ENCODE measurements around the gene WNT9A. TPM values are rescaled to one million over a fixed set of nuclear protein-coding genes. Genes with fewer than 3 reads are reported as not detected.

WNT9A gene
- total RNA-seq, 1 donor, result 0.36 TPM

DNA sequence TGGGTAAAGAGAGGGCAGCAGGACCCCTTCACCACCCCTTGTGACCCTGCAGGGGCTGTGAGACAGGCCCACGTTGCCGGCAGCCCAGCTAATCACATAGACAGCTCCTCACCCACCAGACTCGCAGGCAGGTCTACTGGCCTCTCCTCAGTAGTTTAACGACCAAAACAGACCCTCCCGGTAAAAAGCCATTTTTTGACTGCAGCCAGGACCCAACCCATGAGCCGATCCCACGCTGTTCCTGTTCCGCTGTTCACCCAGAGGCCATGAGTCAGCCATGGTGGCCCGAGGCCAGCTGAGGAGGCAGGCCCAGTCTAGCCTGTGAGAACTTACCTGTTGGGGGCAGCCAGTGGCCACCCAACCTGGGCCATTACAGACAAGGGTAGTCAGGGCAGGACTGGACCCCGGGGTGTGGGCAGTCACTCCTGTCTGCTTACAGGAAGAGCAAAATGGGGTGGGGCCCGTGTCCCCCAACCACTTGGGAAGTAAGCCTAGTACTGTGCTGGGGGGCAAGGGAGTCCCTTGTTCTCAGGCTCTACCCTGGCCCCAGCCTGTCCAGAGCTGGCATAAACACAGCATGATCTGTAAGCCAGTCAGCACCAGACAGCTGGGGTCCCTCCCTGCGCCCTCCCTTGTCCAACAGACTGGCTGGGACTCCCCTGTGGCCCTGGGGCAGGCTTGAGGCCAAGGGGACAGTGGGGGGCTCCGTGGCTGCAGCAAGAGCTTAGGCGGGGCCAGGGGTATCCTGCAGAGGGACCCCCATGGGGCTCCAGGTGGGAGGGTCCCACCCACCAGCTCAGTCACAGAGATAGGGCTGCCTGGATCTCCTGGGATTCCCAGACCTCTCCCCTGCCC is 61.9 kb downstream of the WNT9A start:
- Histone ChIP-seq H3K4me1 (ENCODE audit: insufficient read depth, low read length) (no peaks in the 10 kb centered on the region), H3K4me2 (ENCODE audit: insufficient read depth, low read length) (no peak overlapping the region), H4K20me1 (ENCODE audit: insufficient read depth, low read length) (no peaks in the 10 kb centered on the region), H3K36me3 (ENCODE audit: insufficient read depth, low read length) (no peaks in the 10 kb centered on the region), H2AFZ (ENCODE audit: low read length) (peak overlapping the region; percentile 65), H3K27ac (ENCODE audit: low read depth, low read length) (no peak overlapping the region), H3K9me3 (ENCODE audit: low read depth, low read length) (no peaks in the 10 kb centered on the region), H3K27me3 (ENCODE audit: insufficient read depth, low read length) (no peaks in the 10 kb centered on the region), H3K79me2 (ENCODE audit: insufficient read depth, low read length) (no peaks in the 10 kb centered on the region), H3K4me3 (ENCODE audit: insufficient read depth, low read length) (no peak overlapping the region)
- DNase-seq (ENCODE audit: insufficient read length, low spot score, missing footprints), result peak; percentile 98
- TF ChIP-seq, protein P1, sequence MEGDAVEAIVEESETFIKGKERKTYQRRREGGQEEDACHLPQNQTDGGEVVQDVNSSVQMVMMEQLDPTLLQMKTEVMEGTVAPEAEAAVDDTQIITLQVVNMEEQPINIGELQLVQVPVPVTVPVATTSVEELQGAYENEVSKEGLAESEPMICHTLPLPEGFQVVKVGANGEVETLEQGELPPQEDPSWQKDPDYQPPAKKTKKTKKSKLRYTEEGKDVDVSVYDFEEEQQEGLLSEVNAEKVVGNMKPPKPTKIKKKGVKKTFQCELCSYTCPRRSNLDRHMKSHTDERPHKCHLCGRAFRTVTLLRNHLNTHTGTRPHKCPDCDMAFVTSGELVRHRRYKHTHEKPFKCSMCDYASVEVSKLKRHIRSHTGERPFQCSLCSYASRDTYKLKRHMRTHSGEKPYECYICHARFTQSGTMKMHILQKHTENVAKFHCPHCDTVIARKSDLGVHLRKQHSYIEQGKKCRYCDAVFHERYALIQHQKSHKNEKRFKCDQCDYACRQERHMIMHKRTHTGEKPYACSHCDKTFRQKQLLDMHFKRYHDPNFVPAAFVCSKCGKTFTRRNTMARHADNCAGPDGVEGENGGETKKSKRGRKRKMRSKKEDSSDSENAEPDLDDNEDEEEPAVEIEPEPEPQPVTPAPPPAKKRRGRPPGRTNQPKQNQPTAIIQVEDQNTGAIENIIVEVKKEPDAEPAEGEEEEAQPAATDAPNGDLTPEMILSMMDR (IDR thresholded peaks at IDR 0.05; ENCODE audit: extremely low read depth, low read depth, low read length), result no peak

DNA sequence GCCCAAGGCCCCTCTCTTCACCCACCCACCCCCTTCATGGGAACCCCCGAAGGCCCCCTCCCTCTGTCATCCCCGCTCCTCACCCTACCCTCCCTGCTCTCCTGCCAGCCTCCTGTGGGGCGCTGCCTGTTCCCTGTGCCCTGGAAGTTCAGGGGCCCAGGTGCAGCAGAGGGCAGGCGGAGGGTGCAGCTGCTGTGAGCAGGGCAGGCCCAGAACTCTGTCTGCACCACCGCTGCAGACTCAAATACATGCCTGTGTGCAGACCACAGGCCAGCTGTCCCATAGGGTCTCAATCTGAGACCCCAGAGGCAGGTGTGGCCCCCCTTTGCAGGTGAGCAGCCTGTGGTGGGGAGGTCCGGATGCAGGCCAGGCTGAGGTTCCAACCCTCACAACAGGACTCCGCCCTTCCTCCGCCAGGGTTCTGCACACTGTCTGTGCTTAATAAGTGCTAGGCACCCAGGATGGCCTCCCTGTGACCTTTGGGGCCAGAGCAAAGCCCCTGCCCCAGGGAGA is 62.5 kb downstream of the WNT9A start:
- Histone ChIP-seq H3K27ac (ENCODE audit: low read depth, low read length) (no peak overlapping the region), H2AFZ (ENCODE audit: low read length) (peak overlapping the region; percentile 65), H3K36me3 (ENCODE audit: insufficient read depth, low read length) (no peaks in the 10 kb centered on the region), H3K4me1 (ENCODE audit: insufficient read depth, low read length) (no peaks in the 10 kb centered on the region), H4K20me1 (ENCODE audit: insufficient read depth, low read length) (no peaks in the 10 kb centered on the region), H3K27me3 (ENCODE audit: insufficient read depth, low read length) (no peaks in the 10 kb centered on the region), H3K4me3 (ENCODE audit: insufficient read depth, low read length) (no peak overlapping the region), H3K9me3 (ENCODE audit: low read depth, low read length) (no peaks in the 10 kb centered on the region), H3K79me2 (ENCODE audit: insufficient read depth, low read length) (no peaks in the 10 kb centered on the region), H3K4me2 (ENCODE audit: insufficient read depth, low read length) (no peak overlapping the region)
- TF ChIP-seq, protein P1 (IDR thresholded peaks at IDR 0.05; ENCODE audit: extremely low read depth, low read depth, low read length), result no peak
- DNase-seq (ENCODE audit: insufficient read length, low spot score, missing footprints), result peak; percentile 88

DNA sequence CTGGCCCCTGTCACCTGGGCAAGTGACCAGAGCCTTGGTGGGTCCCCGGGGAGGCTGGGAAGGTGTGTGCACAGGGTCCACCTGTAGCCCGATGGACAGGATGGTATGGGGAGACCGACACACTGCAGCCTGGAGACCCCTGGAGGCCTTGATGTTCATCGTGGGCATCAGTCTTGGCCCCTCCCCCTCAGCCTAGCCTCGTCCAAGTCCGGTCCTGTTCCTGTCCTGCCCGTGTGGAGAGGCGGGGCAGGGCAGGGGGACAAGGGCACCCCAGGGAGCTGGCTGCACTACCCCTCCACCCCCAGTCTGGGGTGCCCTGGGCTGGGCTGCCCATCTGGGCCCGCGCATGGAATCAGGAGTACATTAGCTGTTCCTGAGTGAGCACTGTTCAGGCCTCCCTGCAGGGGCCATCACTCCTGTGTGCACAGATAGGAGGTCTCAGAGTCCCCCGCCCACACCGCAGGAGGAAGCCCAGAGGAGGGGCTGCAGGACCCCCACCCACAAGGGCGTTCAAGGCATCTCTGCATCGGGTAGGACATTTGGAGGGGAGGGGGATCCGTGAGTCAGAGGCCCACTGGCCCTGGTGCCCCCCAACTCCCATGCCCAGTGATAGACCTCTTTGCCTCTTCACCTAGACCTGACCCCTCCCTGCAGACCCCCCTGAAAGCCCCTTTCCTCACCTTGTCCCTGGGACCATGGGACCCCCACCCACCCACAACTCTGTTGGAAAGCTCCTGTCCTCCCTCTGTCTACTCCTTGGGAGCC is 63.2 kb downstream of the WNT9A start:
- H3K27ac ChIP-seq (ENCODE audit: low read depth, low read length), result no peak overlapping the region
- no peaks in the 10 kb centered on the region for H3K27me3 ChIP-seq (ENCODE audit: insufficient read depth, low read length)
- no peak overlapping the region for H3K4me3 ChIP-seq (ENCODE audit: insufficient read depth, low read length)
- peak; percentile 67 for DNase-seq (ENCODE audit: insufficient read length, low spot score, missing footprints)
- TF ChIP-seq, protein P1 (IDR thresholded peaks at IDR 0.05; ENCODE audit: extremely low read depth, low read depth, low read length), result no peak
- no peaks in the 10 kb centered on the region for H3K4me1 ChIP-seq (ENCODE audit: insufficient read depth, low read length)
- H3K4me2 ChIP-seq (ENCODE audit: insufficient read depth, low read length), result no peak overlapping the region
- H3K36me3 ChIP-seq (ENCODE audit: insufficient read depth, low read length), result no peaks in the 10 kb centered on the region
- no peaks in the 10 kb centered on the region for H3K9me3 ChIP-seq (ENCODE audit: low read depth, low read length)
- H3K79me2 ChIP-seq (ENCODE audit: insufficient read depth, low read length), result no peaks in the 10 kb centered on the region
- H2AFZ ChIP-seq (ENCODE audit: low read length), result no peak overlapping the region
- H4K20me1 ChIP-seq (ENCODE audit: insufficient read depth, low read length), result no peaks in the 10 kb centered on the region
